ENCODE results near the gene GAA.
"Not testable (repeated sequence)": the region's sequence is repeated elsewhere in the genome, so short reads cannot be mapped to it uniquely, and the experiment has no call there.

The GAA gene

GRCh38 chr17:80151333-80151732 is 50.0 kb downstream of the GAA start:
- DNase-seq, result no peak

- DNase-seq, result no peak
Measured at GRCh38 chr17:80152081-80152702, 50.8 kb downstream of the GAA start.

GRCh38 chr17:80153004-80153403 is 51.6 kb downstream of the GAA start:
- no peak for DNase-seq

GRCh38 chr17:80154166-80154565 is 52.8 kb downstream of the GAA start:
- no peak for DNase-seq

- not testable (repeated sequence) for DNase-seq
Measured at GRCh38 chr17:80155600-80155999, 54.2 kb downstream of the GAA start.

- DNase-seq, result no peak
Measured at GRCh38 chr17:80158846-80159245, 57.5 kb downstream of the GAA start.

GRCh38 chr17:80160536-80160935 is 59.2 kb downstream of the GAA start:
- DNase-seq, result no peak

GRCh38 chr17:80163336-80163735 is 62.0 kb downstream of the GAA start:
- DNase-seq, result no peak

- no peak for DNase-seq
Measured at GRCh38 chr17:80164185-80164584, 62.8 kb downstream of the GAA start.

GRCh38 chr17:80166446-80166845 is 65.1 kb downstream of the GAA start:
- DNase-seq, result no peak

GRCh38 chr17:80168371-80168770 is 67.0 kb downstream of the GAA start:
- no peak for DNase-seq

GRCh38 chr17:80169107-80169506 is 67.7 kb downstream of the GAA start:
- DNase-seq, result no peak
